ENCODE results near the gene ROR2. TPM values are rescaled to one million over a fixed set of nuclear protein-coding genes. Genes with fewer than 3 reads are reported as not detected.

Gene ROR2
- total and polyA plus RNA-seq, 4 donors = 0.13 to 0.84 (median 0.52) TPM

- TF ChIP-seq CTCF (IDR thresholded peaks at IDR 0.05; ENCODE audit: low read depth, low read length, missing input control) = no peak
- no peak for TF ChIP-seq RAD21 (IDR thresholded peaks at IDR 0.05)
- no peak for TF ChIP-seq GABPA (IDR thresholded peaks at IDR 0.05 in 1 of 2, conservative IDR thresholded peaks at IDR 0.05 in 1 of 2)
- TF ChIP-seq EGR1 (IDR thresholded peaks at IDR 0.05; ENCODE audit: low read depth in 2 of 2) = no peak
- TF ChIP-seq JUND (IDR thresholded peaks at IDR 0.05) = no peak
- no peak for TF ChIP-seq FOXA1 (IDR thresholded peaks at IDR 0.05)
These were observed 12.3 kb downstream of the ROR2 start (continued) for GRCh38 chr9:91937727-91938126.

GRCh38 chr9:91937056-91937455 lies 13.0 kb downstream of the ROR2 start:
- no peak overlapping the region for H3K4me3 ChIP-seq (ENCODE audit: low read depth in 1 of 3, low read length in 3 of 3)
- TF ChIP-seq FOXA1 (IDR thresholded peaks at IDR 0.05) (no peak), HNF4A (conservative IDR thresholded peaks at IDR 0.05) (no peak)
- no peak overlapping the region for H3K9ac ChIP-seq (ENCODE audit: low read depth in 1 of 2, low read length in 2 of 2)
- no peaks in the 10 kb centered on the region for H3K9me3 ChIP-seq (ENCODE audit: control insufficient read depth in 4 of 4, low read length in 3 of 4)
- 65% methylated on average over 9 of the region's 9 CpGs for WGBS
- no peak for DNase-seq (ENCODE audit: low spot score)
- no peaks in the 10 kb centered on the region for H3K4me1 ChIP-seq (ENCODE audit: control insufficient read depth in 4 of 4, insufficient read depth in 4 of 4, low read length in 3 of 4)
- H3K27ac ChIP-seq (ENCODE audit: low read depth in 1 of 2, low read length in 2 of 2) = no peak overlapping the region
- no peaks in the 10 kb centered on the region for H3K36me3 ChIP-seq (ENCODE audit: control insufficient read depth in 4 of 4, insufficient read depth in 3 of 4, low read depth in 1 of 4, low read length in 3 of 4)
- no peaks in the 10 kb centered on the region for H3K27me3 ChIP-seq (ENCODE audit: control insufficient read depth in 4 of 4, insufficient read depth in 4 of 4, low read length in 3 of 4)

GRCh38 chr9:91935805-91936514 lies 14.1 kb downstream of the ROR2 start:
- no peak for DNase-seq (ENCODE audit: low spot score)
- WGBS = 83% methylated on average over 13 of the region's 13 CpGs
- H3K9me3 ChIP-seq (ENCODE audit: control insufficient read depth in 4 of 4, low read length in 3 of 4) = peaks cover 0 to 4% (median 0%) of the 10 kb centered on the region in 4 donors
- H3K4me3 ChIP-seq (ENCODE audit: low read depth in 1 of 3, low read length in 3 of 3) = no peak overlapping the region
- no peaks in the 10 kb centered on the region for H3K36me3 ChIP-seq (ENCODE audit: control insufficient read depth in 4 of 4, insufficient read depth in 3 of 4, low read depth in 1 of 4, low read length in 3 of 4)
- H3K9ac ChIP-seq (ENCODE audit: low read depth in 1 of 2, low read length in 2 of 2) = no peak overlapping the region
- no peak overlapping the region for H3K27ac ChIP-seq (ENCODE audit: low read depth in 1 of 2, low read length in 2 of 2)
- no peaks in the 10 kb centered on the region for H3K4me1 ChIP-seq (ENCODE audit: control insufficient read depth in 4 of 4, insufficient read depth in 4 of 4, low read length in 3 of 4)
- TF ChIP-seq ZBTB33 (IDR thresholded peaks at IDR 0.05) (no peak), NR2F2 (IDR thresholded peaks at IDR 0.05) (no peak), YY1 (IDR thresholded peaks at IDR 0.05) (no peak), REST (IDR thresholded peaks at IDR 0.05) (no peak), GABPA (IDR thresholded peaks at IDR 0.05 in 1 of 2, conservative IDR thresholded peaks at IDR 0.05 in 1 of 2) (no peak), HNF4A (conservative IDR thresholded peaks at IDR 0.05) (no peak), MAX (IDR thresholded peaks at IDR 0.05) (no peak), HNF4G (IDR thresholded peaks at IDR 0.05) (no peak), ATF3 (IDR thresholded peaks at IDR 0.05) (no peak), RAD21 (IDR thresholded peaks at IDR 0.05) (no peak), JUND (IDR thresholded peaks at IDR 0.05) (no peak)
- no peaks in the 10 kb centered on the region for H3K27me3 ChIP-seq (ENCODE audit: control insufficient read depth in 4 of 4, insufficient read depth in 4 of 4, low read length in 3 of 4)

Data from liver (tissue), 9 donors.